HG03460 (cell line): ENCODE data around the gene MAN1A2.

Experiments used
- ATAC-seq: cut with Tn5 transposase; IDR thresholded peaks from one replicate; pipeline ENCODE4 v1.9.1; 2021; ENCODE audit not compliant: unreplicated experiment

The MAN1A2 gene

GRCh38 chr1:117573386-117574023 is 206.3 kb downstream of the MAN1A2 start:
- no peak for ATAC-seq

GRCh38 chr1:117574161-117574835 is 207.0 kb downstream of the MAN1A2 start:
- ATAC-seq, result no peak

- ATAC-seq, result no peak
Observed at GRCh38 chr1:117575586-117576225, 208.5 kb downstream of the MAN1A2 start.

- ATAC-seq, result no peak
Observed at GRCh38 chr1:117576236-117576635, 209.0 kb downstream of the MAN1A2 start.

GRCh38 chr1:117577191-117577885 is 210.1 kb downstream of the MAN1A2 start:
- no peak for ATAC-seq

- ATAC-seq, result no peak
Observed at GRCh38 chr1:117578466-117578865, 211.2 kb downstream of the MAN1A2 start.
